Measurements from ENCODE around the gene STK32B. TPM values are rescaled to one million over a fixed set of nuclear protein-coding genes. Genes with fewer than 3 reads are reported as not detected.

STK32B gene
- total RNA-seq, 2 experiments from 2014 or later = not detected

- intact Hi-C loops (cut with DNase I, micrococcal nuclease) = no loop called here
- CTCF ChIA-PET = interaction anchor here (0.7 kb wide), 1 partner anchor 308 kb away, joined by 3 read pairs; no protein-coding TSS in a partner anchor
- no peak for DNase-seq
- no peaks in the 10 kb centered on the region for H3K4me1 Mint-ChIP-seq
- POLR2A ChIA-PET = no interaction called here
- H3K27me3 Mint-ChIP-seq = no peaks in the 10 kb centered on the region
- no peaks in the 10 kb centered on the region for H3K9me3 Mint-ChIP-seq (ENCODE audit: low read depth)
- no peaks in the 10 kb centered on the region for H3K36me3 Mint-ChIP-seq (ENCODE audit: low read depth)
- no peak overlapping the region for H3K27ac Mint-ChIP-seq
- ATAC-seq = no peak
- H3K4me3 Mint-ChIP-seq = no peak overlapping the region
These were observed 414.7 kb downstream of the STK32B start for GRCh38 chr4:5465956-5466355.

- ChIA-PET CTCF (interaction anchor here (0.7 kb wide), 1 partner anchor 1131 kb away, joined by 3 read pairs; no protein-coding TSS in a partner anchor), POLR2A (no interaction called here)
- Mint-ChIP-seq H3K27me3 (no peaks in the 10 kb centered on the region), H3K4me1 (no peaks in the 10 kb centered on the region), H3K27ac (no peak overlapping the region), H3K9me3 (ENCODE audit: low read depth) (no peaks in the 10 kb centered on the region), H3K36me3 (ENCODE audit: low read depth) (no peaks in the 10 kb centered on the region), H3K4me3 (no peak overlapping the region)
- intact Hi-C loops (cut with DNase I, micrococcal nuclease) = no loop called here
- DNase-seq (no peak), ATAC-seq (no peak)
These were observed 415.8 kb downstream of the STK32B start for GRCh38 chr4:5467111-5467510.

GRCh38 chr4:5469151-5469775, 418.0 kb downstream of the STK32B start:
- Mint-ChIP-seq H3K4me3 (no peak overlapping the region), H3K27ac (no peak overlapping the region), H3K4me1 (no peaks in the 10 kb centered on the region), H3K9me3 (ENCODE audit: low read depth) (no peaks in the 10 kb centered on the region), H3K27me3 (no peaks in the 10 kb centered on the region), H3K36me3 (ENCODE audit: low read depth) (no peaks in the 10 kb centered on the region)
- ChIA-PET CTCF (no interaction called here), POLR2A (no interaction called here)
- ATAC-seq (no peak), DNase-seq (no peak)
- intact Hi-C loops (cut with DNase I, micrococcal nuclease) = no loop called here

GRCh38 chr4:5469861-5470260, 418.6 kb downstream of the STK32B start:
- no peak overlapping the region for H3K4me3 Mint-ChIP-seq
- no peaks in the 10 kb centered on the region for H3K9me3 Mint-ChIP-seq (ENCODE audit: low read depth)
- no peaks in the 10 kb centered on the region for H3K36me3 Mint-ChIP-seq (ENCODE audit: low read depth)
- POLR2A ChIA-PET = no interaction called here
- intact Hi-C loops (cut with DNase I, micrococcal nuclease) = no loop called here
- ATAC-seq (no peak), DNase-seq (no peak)
- no peak overlapping the region for H3K27ac Mint-ChIP-seq
- CTCF ChIA-PET = no interaction called here
- H3K27me3 Mint-ChIP-seq = no peaks in the 10 kb centered on the region
- H3K4me1 Mint-ChIP-seq = no peaks in the 10 kb centered on the region

GRCh38 chr4:5470318-5471198, 419.3 kb downstream of the STK32B start:
- intact Hi-C loops (cut with DNase I, micrococcal nuclease) = no loop called here
- no peaks in the 10 kb centered on the region for H3K4me1 Mint-ChIP-seq
- no peak overlapping the region for H3K4me3 Mint-ChIP-seq
- POLR2A ChIA-PET = no interaction called here
- no peak for DNase-seq
- CTCF ChIA-PET = no interaction called here
- no peaks in the 10 kb centered on the region for H3K27me3 Mint-ChIP-seq
- H3K9me3 Mint-ChIP-seq (ENCODE audit: low read depth) = no peaks in the 10 kb centered on the region
- no peak for ATAC-seq
- no peak overlapping the region for H3K27ac Mint-ChIP-seq
- no peaks in the 10 kb centered on the region for H3K36me3 Mint-ChIP-seq (ENCODE audit: low read depth)

GRCh38 chr4:5471206-5471605, 419.9 kb downstream of the STK32B start:
- CTCF ChIA-PET = no interaction called here
- no peaks in the 10 kb centered on the region for H3K27me3 Mint-ChIP-seq
- POLR2A ChIA-PET = interaction anchor here (0.5 kb wide), 1 partner anchor 197 kb away, joined by 5 read pairs; no protein-coding TSS in a partner anchor
- H3K36me3 Mint-ChIP-seq (ENCODE audit: low read depth) = no peaks in the 10 kb centered on the region
- no peaks in the 10 kb centered on the region for H3K9me3 Mint-ChIP-seq (ENCODE audit: low read depth)
- H3K4me1 Mint-ChIP-seq = no peaks in the 10 kb centered on the region
- H3K27ac Mint-ChIP-seq = no peak overlapping the region
- intact Hi-C loops (cut with DNase I, micrococcal nuclease) = no loop called here
- H3K4me3 Mint-ChIP-seq = no peak overlapping the region
- DNase-seq (no peak), ATAC-seq (no peak)

- no peaks in the 10 kb centered on the region for H3K4me1 Mint-ChIP-seq
- no peaks in the 10 kb centered on the region for H3K9me3 Mint-ChIP-seq (ENCODE audit: low read depth)
- ATAC-seq = no peak
These were observed 420.4 kb downstream of the STK32B start for GRCh38 chr4:5471691-5472090.

GRCh38 chr4:5472160-5472591, 420.9 kb downstream of the STK32B start:
- ChIA-PET POLR2A (no interaction called here), CTCF (interaction anchor here (0.5 kb wide), 1 partner anchor 167 kb away, joined by 3 read pairs; no protein-coding TSS in a partner anchor)
- Mint-ChIP-seq H3K36me3 (ENCODE audit: low read depth) (no peaks in the 10 kb centered on the region), H3K9me3 (ENCODE audit: low read depth) (no peaks in the 10 kb centered on the region), H3K4me1 (no peaks in the 10 kb centered on the region), H3K27ac (no peak overlapping the region), H3K27me3 (no peaks in the 10 kb centered on the region), H3K4me3 (no peak overlapping the region)
- DNase-seq (no peak), ATAC-seq (no peak)
- intact Hi-C loops (cut with DNase I, micrococcal nuclease) = no loop called here

More at GRCh38 chr4:5471691-5472090, 420.4 kb downstream of the STK32B start:
- H3K27ac Mint-ChIP-seq = no peak overlapping the region
- H3K36me3 Mint-ChIP-seq (ENCODE audit: low read depth) = no peaks in the 10 kb centered on the region
- H3K4me3 Mint-ChIP-seq = no peak overlapping the region
- DNase-seq = no peak
- ChIA-PET POLR2A (interaction anchor here (0.5 kb wide), 1 partner anchor 198 kb away, joined by 5 read pairs; no protein-coding TSS in a partner anchor), CTCF (interaction anchor here (0.5 kb wide), 1 partner anchor 166 kb away, joined by 3 read pairs; no protein-coding TSS in a partner anchor)
- H3K27me3 Mint-ChIP-seq = no peaks in the 10 kb centered on the region
- intact Hi-C loops (cut with DNase I, micrococcal nuclease) = no loop called here

- Mint-ChIP-seq H3K4me3 (no peak overlapping the region), H3K27me3 (no peaks in the 10 kb centered on the region), H3K9me3 (ENCODE audit: low read depth) (no peaks in the 10 kb centered on the region), H3K27ac (no peak overlapping the region), H3K4me1 (no peaks in the 10 kb centered on the region), H3K36me3 (ENCODE audit: low read depth) (no peaks in the 10 kb centered on the region)
- DNase-seq (no peak), ATAC-seq (no peak)
- intact Hi-C loops (cut with DNase I, micrococcal nuclease) = no loop called here
- CTCF ChIA-PET = no interaction called here
- POLR2A ChIA-PET = no interaction called here
These were observed 421.8 kb downstream of the STK32B start for GRCh38 chr4:5473125-5473524.

- Mint-ChIP-seq H3K4me3 (no peak overlapping the region), H3K36me3 (ENCODE audit: low read depth) (no peaks in the 10 kb centered on the region), H3K9me3 (ENCODE audit: low read depth) (no peaks in the 10 kb centered on the region), H3K4me1 (no peaks in the 10 kb centered on the region), H3K27me3 (no peaks in the 10 kb centered on the region), H3K27ac (no peak overlapping the region)
- CTCF ChIA-PET = interaction anchor here (0.7 kb wide), 1 partner anchor 478 kb away, joined by 3 read pairs; no protein-coding TSS in a partner anchor
- no peak for DNase-seq
- POLR2A ChIA-PET = no interaction called here
- ATAC-seq = no peak
- intact Hi-C loops (cut with DNase I, micrococcal nuclease) = no loop called here
These were observed 423.5 kb downstream of the STK32B start for GRCh38 chr4:5474756-5475155.

- H3K27me3 Mint-ChIP-seq = no peaks in the 10 kb centered on the region
These were observed 426.3 kb downstream of the STK32B start for GRCh38 chr4:5477613-5478012.

GRCh38 chr4:5478169-5478568, 426.9 kb downstream of the STK32B start:
- POLR2A ChIA-PET = no interaction called here

More at GRCh38 chr4:5477613-5478012, 426.3 kb downstream of the STK32B start:
- Mint-ChIP-seq H3K36me3 (ENCODE audit: low read depth) (no peaks in the 10 kb centered on the region), H3K4me3 (no peak overlapping the region), H3K4me1 (no peaks in the 10 kb centered on the region), H3K9me3 (ENCODE audit: low read depth) (peaks cover 3% of the 10 kb centered on the region), H3K27ac (no peak overlapping the region)
- DNase-seq (no peak), ATAC-seq (no peak)
- CTCF ChIA-PET = no interaction called here
- POLR2A ChIA-PET = no interaction called here
- intact Hi-C loops (cut with DNase I, micrococcal nuclease) = no loop called here

More at GRCh38 chr4:5478169-5478568, 426.9 kb downstream of the STK32B start:
- no peak overlapping the region for H3K27ac Mint-ChIP-seq
- intact Hi-C loops (cut with DNase I, micrococcal nuclease) = no loop called here
- H3K4me1 Mint-ChIP-seq = no peaks in the 10 kb centered on the region
- H3K9me3 Mint-ChIP-seq (ENCODE audit: low read depth) = peaks cover 3% of the 10 kb centered on the region
- no peak for ATAC-seq
- DNase-seq = no peak
- no peak overlapping the region for H3K4me3 Mint-ChIP-seq
- H3K36me3 Mint-ChIP-seq (ENCODE audit: low read depth) = no peaks in the 10 kb centered on the region
- no peaks in the 10 kb centered on the region for H3K27me3 Mint-ChIP-seq
- CTCF ChIA-PET = no interaction called here

Data from activated CD4-positive, alpha-beta T cell treated with anti-CD3 and anti-CD28 coated beads for 36 hours (primary cell).